Caco-2 (cell line): ENCODE data around the gene EMC9. TPM values are rescaled to one million over a fixed set of nuclear protein-coding genes. Genes with fewer than 3 reads are reported as not detected.

Experiments
- BruUV-seq: library from RNA; stranded (reverse); fragments of 400-500 nt; replicated peaks from 2 replicates; lab custom pipeline; 2021; lab: Mats Ljungman, UMichigan
- CTCF ChIA-PET: fragments of 300-600 bp; sonication (Branson Sonifier 250); formaldehyde crosslinking; loops from one replicate; lab custom pipeline; 2022; ENCODE audit warnings: antibody characterized with exemption; lab: Charles Lee
- POLR2A ChIA-PET: fragments of 300-600 bp; sonication (Branson Sonifier 250); formaldehyde crosslinking; loops from one replicate; lab custom pipeline; 2022; ENCODE audit warnings: antibody characterized with exemption; lab: Charles Lee
- DNase-seq, 2 experiments: peaks; one replicate each; pipeline versions ENCODE4 v3.0.0 to v3.0.0-alpha.2; 2020 to 2022
- H3K27me3 ChIP-seq: replicated peaks from 2 replicates; pipeline ENCODE4 v1.6.0; 2011; ENCODE audit warnings: low read length; ENCODE audit not compliant: control insufficient read depth, insufficient read depth
- H3K36me3 ChIP-seq: 2 replicates; pipeline ENCODE4 v1.5.1; 2011; ENCODE audit warnings: low read length; ENCODE audit not compliant: control insufficient read depth, insufficient read depth
- H3K4me1 ChIP-seq: fragments of 250-450 bp; sonication (Bioruptor Pico); 2 replicates; pipeline ENCODE4 v1.5.1; 2020; ENCODE audit warnings: mild to moderate bottlenecking
- H3K4me3 ChIP-seq: 2 replicates; pipeline ENCODE4 v1.5.1; 2011; ENCODE audit warnings: low read depth, mild to moderate bottlenecking, control low read depth, low read length
- H3K9me3 ChIP-seq: fragments of 250-450 bp; sonication (Bioruptor Pico); 2 replicates; pipeline ENCODE4 v1.5.1; 2020; ENCODE audit warnings: mild to moderate bottlenecking, moderate library complexity
- H3K27ac Mint-ChIP-seq: one replicate; pipeline ENCODE4 v1.8.0; 2022; ENCODE audit warnings: mixed read lengths; ENCODE audit not compliant: unreplicated experiment
- H3K27me3 Mint-ChIP-seq: one replicate; pipeline ENCODE4 v1.8.0; 2022; ENCODE audit warnings: mixed read lengths; ENCODE audit not compliant: insufficient read depth, unreplicated experiment
- H3K36me3 Mint-ChIP-seq: one replicate; pipeline ENCODE4 v1.8.0; 2022; ENCODE audit warnings: mild to moderate bottlenecking, mixed read lengths; ENCODE audit not compliant: insufficient read depth, unreplicated experiment
- H3K4me1 Mint-ChIP-seq: one replicate; pipeline ENCODE4 v1.8.0; 2022; ENCODE audit warnings: low read depth, mixed read lengths; ENCODE audit not compliant: unreplicated experiment
- H3K4me3 Mint-ChIP-seq: one replicate; pipeline ENCODE4 v1.8.0; 2022; ENCODE audit warnings: mild to moderate bottlenecking, moderate library complexity, mixed read lengths; ENCODE audit not compliant: unreplicated experiment
- H3K9me3 Mint-ChIP-seq: one replicate; pipeline ENCODE4 v1.8.0; 2022; ENCODE audit warnings: mixed read lengths; ENCODE audit not compliant: unreplicated experiment
- CTCF ChIP-seq, 2 experiments: fragments of 200-600 bp in 1 of 2; IDR thresholded peaks; 1 replicate in 1 of 2; 2 replicates in 1 of 2; pipeline versions ENCODE4 v1.5.1 to v1.8.0; 2011 to 2022; ENCODE audit warnings: antibody characterized with exemption in 1 of 2, control low read depth in 1 of 2, inconsistent platforms in 1 of 2, low read depth in 1 of 2, low read length in 1 of 2, mild to moderate bottlenecking in 1 of 2, moderate library complexity in 1 of 2; ENCODE audit not compliant: insufficient read depth in 1 of 2, severe bottlenecking in 1 of 2, unreplicated experiment in 1 of 2
- intact Hi-C: fragments of 100-400 bp; cut with micrococcal nuclease; formaldehyde crosslinking; loops from one replicate; pipeline ENCODE4 v1.10.0; 2022; ENCODE audit not compliant: unreplicated experiment
- total RNA-seq: library from RNA; stranded (reverse); gene quantifications from 2 replicates; pipeline ENCODE4 v1.2.3, GENCODE V29; 2022

Gene EMC9
- total RNA-seq, 1 experiment from 2014 or later: 31.1 TPM

- intact Hi-C loops: loop anchor here (1.0 kb wide), 1 partner anchor 19 kb away; the partner anchor contains the start of genes DCAF11 and NRL
- Histone ChIP-seq H3K27me3 (no peaks in the 10 kb centered on the region), H3K4me1 (peaks cover 21% of the 10 kb centered on the region), H3K9me3 (no peaks in the 10 kb centered on the region), H3K4me3 (peak overlapping the region; percentile 60), H3K36me3 (peaks cover 3% of the 10 kb centered on the region)
- H3K36me3 Mint-ChIP-seq: peaks cover 58% of the 10 kb centered on the region
- no peak for TF ChIP-seq CTCF (IDR thresholded peaks at IDR 0.05; ENCODE audit: insufficient read depth in 1 of 2, low read depth in 1 of 2, low read length in 1 of 2, severe bottlenecking in 1 of 2, unreplicated experiment in 1 of 2)
- ChIA-PET CTCF (interaction anchor here (1.1 to 6.4 kb wide), 4 partner anchors 15 to 52 kb away, joined by 5 to 129 read pairs (median 50); partner anchors contain the start of genes DCAF11, NRL and RNF31), POLR2A (interaction anchor here (1.0 to 3.2 kb wide), 5 partner anchors 14 to 37 kb away, joined by 4 to 72 read pairs (median 13); partner anchors contain the start of genes DCAF11 and NRL)
- H3K27ac Mint-ChIP-seq: peak overlapping the region; percentile 99
- no TSS peak for BruUV-seq
- DNase-seq: no peak
- peak overlapping the region; percentile 97 for H3K4me3 Mint-ChIP-seq
- no peaks in the 10 kb centered on the region for H3K27me3 Mint-ChIP-seq
- peaks cover 24% of the 10 kb centered on the region for H3K4me1 Mint-ChIP-seq
- H3K9me3 Mint-ChIP-seq: no peaks in the 10 kb centered on the region
Measured at GRCh38 chr14:24094841-24095270, 46.5 kb downstream of the EMC9 start.

- H3K9me3 Mint-ChIP-seq: no peaks in the 10 kb centered on the region
- H3K36me3 ChIP-seq: peaks cover 3% of the 10 kb centered on the region
- no peak for TF ChIP-seq CTCF (IDR thresholded peaks at IDR 0.05; ENCODE audit: insufficient read depth in 1 of 2, low read depth in 1 of 2, low read length in 1 of 2, severe bottlenecking in 1 of 2, unreplicated experiment in 1 of 2)
- ChIA-PET POLR2A (interaction anchor here (0.6 to 3.2 kb wide), 18 partner anchors 11 to 442 kb away, joined by 3 to 72 read pairs (median 8); partner anchors contain the start of genes CARMIL3, DCAF11, EMC9 and IPO4), CTCF (interaction anchor here (0.6 to 6.4 kb wide), 13 partner anchors 12 to 1017 kb away, joined by 3 to 129 read pairs (median 8); partner anchors contain the start of genes DCAF11, EMC9, IRF9 and NRL)
- H3K36me3 Mint-ChIP-seq: peaks cover 51% of the 10 kb centered on the region
- H3K27me3 Mint-ChIP-seq: no peaks in the 10 kb centered on the region
- H3K4me1 Mint-ChIP-seq: peaks cover 24% of the 10 kb centered on the region
- no peaks in the 10 kb centered on the region for H3K9me3 ChIP-seq
- BruUV-seq: TSS peak; percentile 62
- peak within 1 kb of the TSS; percentile 99 for H3K27ac Mint-ChIP-seq
- peak; percentile 98 for DNase-seq
- intact Hi-C loops: loop anchor here (1.0 kb wide), 1 partner anchor 20 kb away; the partner anchor contains the start of genes DCAF11 and NRL
- H3K4me3 Mint-ChIP-seq: peak within 1 kb of the TSS; percentile 97
- H3K4me3 ChIP-seq: peak within 1 kb of the TSS; percentile 60
- H3K4me1 ChIP-seq: peaks cover 21% of the 10 kb centered on the region
- H3K27me3 ChIP-seq: no peaks in the 10 kb centered on the region
Measured at GRCh38 chr14:24093901-24094840, 47.2 kb downstream of the EMC9 start, which contains the start of gene PCK2. Gene PCK2 (plus strand): TSS chr14:24094311. CDS start chr14:24094406, 95 bp downstream.
